B cell (primary cell): ENCODE data around the gene ZNF326. TPM values are rescaled to one million over a fixed set of nuclear protein-coding genes. Genes with fewer than 3 reads are reported as not detected.

Experiments used
- ATAC-seq: fragments of 200-7000 bp; cut with Tn5 transposase; one replicate; pipeline ENCODE4 v1.10.0; 2021; ENCODE audit warnings: low read depth, mild to moderate bottlenecking, moderate number of reproducible peaks, moderate library complexity
- CTCF ChIA-PET: fragments of 350-600 bp; sonication (Branson Sonifier 250); formaldehyde crosslinking; loops from one replicate; lab custom pipeline; 2021; ENCODE audit warnings: antibody characterized with exemption, inconsistent platforms; lab: Charles Lee
- POLR2A ChIA-PET: fragments of 350-600 bp; sonication (Branson Sonifier 250); formaldehyde crosslinking; loops from one replicate; lab custom pipeline; 2021; ENCODE audit warnings: antibody characterized with exemption; lab: Charles Lee
- DNase-seq: peaks from one replicate; pipeline ENCODE4 v3.0.0; 2013
- H2AFZ ChIP-seq: 2 replicates; pipeline ENCODE4 v1.6.1; 2012; ENCODE audit warnings: mild to moderate bottlenecking, low read depth, low read length; ENCODE audit not compliant: insufficient read depth, poor library complexity, severe bottlenecking
- H3K27ac ChIP-seq, 2 donors: 1 replicate in 1 of 2; 2 replicates in 1 of 2; pipeline ENCODE4 v1.5.1; 2012 to 2013; ENCODE audit warnings: low read length in 2 of 2, mild to moderate bottlenecking in 2 of 2, moderate library complexity in 1 of 2
- H3K27me3 ChIP-seq, 4 experiments: fragments of 200-600 bp in 1 of 4; sonication (generic) in 1 of 4; replicated peaks in 1 of 4; 1 replicate in 2 of 4; 2 replicates in 2 of 4; pipeline versions ENCODE4 v1.6.1 to v1.7.0; 2013 to 2016; ENCODE audit warnings: low read length in 3 of 4, mild to moderate bottlenecking in 2 of 4, mixed read lengths in 1 of 4, moderate library complexity in 1 of 4; ENCODE audit not compliant: insufficient read depth in 4 of 4, control insufficient read depth in 3 of 4; ENCODE audit errors: control extremely low read depth in 1 of 4
- H3K36me3 ChIP-seq, 2 experiments: replicated peaks in 1 of 2; 1 replicate in 1 of 2; 2 replicates in 1 of 2; pipeline versions ENCODE4 v1.6.1 to v1.7.1; 2013; ENCODE audit warnings: low read length in 1 of 2; ENCODE audit not compliant: insufficient read depth in 2 of 2, control insufficient read depth in 1 of 2; ENCODE audit errors: control extremely low read depth in 1 of 2, extremely low read depth in 1 of 2
- H3K4me1 ChIP-seq, 2 donors: fragments of 200-600 bp in 1 of 2; sonication (generic) in 1 of 2; 1 replicate in 1 of 2; 2 replicates in 1 of 2; pipeline versions ENCODE4 v1.5.1 to v1.6.1; 2013 to 2017; ENCODE audit warnings: low read length in 2 of 2; ENCODE audit not compliant: control insufficient read depth in 2 of 2, insufficient read depth in 2 of 2
- H3K4me2 ChIP-seq: replicated peaks from 2 replicates; pipeline ENCODE3; 2012; ENCODE audit warnings: mild to moderate bottlenecking, low read depth, low read length; ENCODE audit not compliant: poor library complexity, severe bottlenecking
- H3K4me3 ChIP-seq, 5 experiments: fragments of 200-600 bp in 1 of 5; sonication (generic) in 1 of 5; 1 replicate in 3 of 5; 2 replicates in 2 of 5; pipeline versions ENCODE4 v1.5.1 to v1.7.0; 2011 to 2016; ENCODE audit warnings: low read length in 4 of 5, mild to moderate bottlenecking in 4 of 5, low read depth in 2 of 5, control low read depth in 1 of 5, moderate library complexity in 1 of 5; ENCODE audit not compliant: insufficient read depth in 1 of 5; ENCODE audit errors: control extremely low read depth in 1 of 5, extremely low read depth in 1 of 5
- H3K79me2 ChIP-seq: fragments of 200-600 bp; sonication (generic); one replicate; pipeline ENCODE4 v1.6.0; 2016; ENCODE audit warnings: low read length; ENCODE audit not compliant: control insufficient read depth, insufficient read depth
- H3K9ac ChIP-seq: fragments of 200-600 bp; sonication (generic); 2 replicates; pipeline ENCODE4 v1.6.1; 2017; ENCODE audit warnings: mild to moderate bottlenecking, low read length, moderate library complexity
- H3K9me3 ChIP-seq, 3 donors: one replicate each; pipeline versions ENCODE4 v1.6.1 to v1.7.1; 2013; ENCODE audit warnings: low read length in 2 of 3; ENCODE audit not compliant: control insufficient read depth in 2 of 3, insufficient read depth in 1 of 3; ENCODE audit errors: control extremely low read depth in 1 of 3
- H4K20me1 ChIP-seq: 2 replicates; pipeline ENCODE4 v1.6.0; 2012; ENCODE audit warnings: mild to moderate bottlenecking, low read length; ENCODE audit not compliant: insufficient read depth, control insufficient read depth, poor library complexity, severe bottlenecking
- H3K27ac Mint-ChIP-seq: one replicate; pipeline ENCODE4 v1.8.0; 2021; ENCODE audit warnings: mixed read lengths
- H3K27me3 Mint-ChIP-seq: one replicate; pipeline ENCODE4 v1.8.0; 2021; ENCODE audit warnings: mixed read lengths
- H3K4me1 Mint-ChIP-seq: one replicate; pipeline ENCODE4 v1.8.0; 2021; ENCODE audit warnings: mixed read lengths
- H3K4me3 Mint-ChIP-seq: one replicate; pipeline ENCODE4 v1.8.0; 2021; ENCODE audit warnings: mixed read lengths
- H3K9me3 Mint-ChIP-seq: one replicate; pipeline ENCODE4 v1.8.0; 2022; ENCODE audit warnings: mixed read lengths; ENCODE audit not compliant: insufficient read depth
- CTCF ChIP-seq: fragments of 200-600 bp; IDR thresholded peaks from one replicate; pipeline ENCODE4 v1.8.0; 2022; ENCODE audit warnings: antibody characterized with exemption, mild to moderate bottlenecking
- EZH2 ChIP-seq: IDR thresholded peaks from 2 replicates; pipeline ENCODE4 v1.6.1; 2012; ENCODE audit warnings: borderline replicate concordance, low read depth, mild to moderate bottlenecking, moderate library complexity, low read length; ENCODE audit not compliant: insufficient read depth, poor library complexity, severe bottlenecking
- WGBS: methylation state at CpG from one replicate; pipeline ENCODE4 v1.1.5; 2013; ENCODE audit warnings: missing lambda C conversion rate; ENCODE audit not compliant: insufficient coverage; 5-methylcytosine and 5-hydroxymethylcytosine counted together
- intact Hi-C: fragments of 100-400 bp; cut with micrococcal nuclease; formaldehyde crosslinking; loops from one replicate; pipeline ENCODE4 v1.10.0; 2022
- polyA minus RNA-seq: library from RNA; depleted of rRNA, polyadenylated mRNA; stranded (reverse); fragments of >200 nt; gene quantifications from 2 replicates; pipeline ENCODE4 v1.2.3, GENCODE V29; 2012
- polyA plus RNA-seq: library from polyadenylated mRNA; depleted of rRNA; stranded (reverse); fragments of >200 nt; gene quantifications from 2 replicates; pipeline ENCODE4 v1.2.3, GENCODE V29; 2012
- total RNA-seq, 2 donors: library from RNA; stranded (reverse); fragments of 120-200 nt in 1 of 2; gene quantifications; 1 replicate in 1 of 2; 2 replicates in 1 of 2; pipeline versions ENCODE4 v1.2.3 to v1.2.4, GENCODE V29; 2013 to 2022

The ZNF326 gene
- total RNA-seq (32.0 and 34.1 TPM in 2 replicates), polyA plus RNA-seq (6.1 and 13.5 TPM in 2 replicates), polyA minus RNA-seq (4.7 and 10.1 TPM in 2 replicates)
- total RNA-seq (2013), result 8.8 TPM

GRCh38 chr1:89994805-89995597 lies at the start of gene ZNF326:
ZNF326 (plus strand) TSS chr1:89995110; CDS start chr1:89995258, 148 bp downstream.
- no peaks in the 10 kb centered on the region for H3K27me3 Mint-ChIP-seq
- intact Hi-C loops, result loop anchor here (1.0 to 5.0 kb wide), 6 partner anchors 152 to 1311 kb away; partner anchors contain the start of genes GTF2B, LRRC8B, LRRC8D and PKN2
- peaks cover 2 to 6% of the 10 kb centered on the region in 2 experiments for H3K36me3 ChIP-seq
- POLR2A ChIA-PET, result interaction anchor here (0.9 kb wide), 1 partner anchor 173 kb away, joined by 3 read pairs; no protein-coding TSS in a partner anchor
- TF ChIP-seq EZH2 (no peak), CTCF (no peak)
- H3K27me3 ChIP-seq, result no peaks in the 10 kb centered on the region
- H3K9me3 ChIP-seq, result no peaks in the 10 kb centered on the region
- under 1% methylated on average over 88 of the region's 88 CpGs for WGBS
- peak within 1 kb of the TSS; percentile 96 for H3K27ac Mint-ChIP-seq
- H2AFZ ChIP-seq, result peak within 1 kb of the TSS; percentile 93
- H3K27ac ChIP-seq, result peak within 1 kb of the TSS; percentile 85 to 87
- CTCF ChIA-PET, result interaction anchor here (0.7 kb wide), 1 partner anchor 188 kb away, joined by 3 read pairs; no protein-coding TSS in a partner anchor
- H3K9ac ChIP-seq, result peak within 1 kb of the TSS; percentile 95
- peaks cover 8 to 12% of the 10 kb centered on the region in 2 donors for H3K4me1 ChIP-seq
- H3K4me1 Mint-ChIP-seq, result peaks cover 32% of the 10 kb centered on the region
- H3K4me3 ChIP-seq, result peak within 1 kb of the TSS; percentile 72 to 95 (median 80)
- no peaks in the 10 kb centered on the region for H3K9me3 Mint-ChIP-seq
- H3K4me3 Mint-ChIP-seq, result peak within 1 kb of the TSS; percentile 99
- ATAC-seq, result peak; percentile 97
- peak within 1 kb of the TSS; percentile 81 for H3K4me2 ChIP-seq
- peaks cover 41% of the 10 kb centered on the region for H3K79me2 ChIP-seq
- H4K20me1 ChIP-seq, result no peaks in the 10 kb centered on the region
- peak; percentile 94 for DNase-seq
